ENCODE measurements around the gene JAZF1.

The JAZF1 gene

GRCh38 chr7:28174901-28175661 lies 5.5 kb downstream of the JAZF1 start:
- no peak for TF ChIP-seq CTCF (IDR thresholded peaks at IDR 0.05; ENCODE audit: low read depth, low read length)
- H3K4me3 ChIP-seq (ENCODE audit: low read depth, low read length): no peak overlapping the region

- no peak for TF ChIP-seq CTCF (IDR thresholded peaks at IDR 0.05; ENCODE audit: low read depth, low read length)
These were observed 6.2 kb downstream of the JAZF1 start for GRCh38 chr7:28174442-28174841.

GRCh38 chr7:28173531-28173930 lies 7.1 kb downstream of the JAZF1 start:
- no peak for TF ChIP-seq CTCF (IDR thresholded peaks at IDR 0.05; ENCODE audit: low read depth, low read length)
- no peak overlapping the region for H3K4me3 ChIP-seq (ENCODE audit: low read depth, low read length)

More at GRCh38 chr7:28174442-28174841, 6.2 kb downstream of the JAZF1 start:
- H3K4me3 ChIP-seq (ENCODE audit: low read depth, low read length): no peak overlapping the region

- no peak for TF ChIP-seq CTCF (IDR thresholded peaks at IDR 0.05; ENCODE audit: low read depth, low read length)
- H3K4me3 ChIP-seq (ENCODE audit: low read depth, low read length): no peak overlapping the region
These were observed 7.6 kb downstream of the JAZF1 start for GRCh38 chr7:28172958-28173357.

- TF ChIP-seq CTCF (IDR thresholded peaks at IDR 0.05; ENCODE audit: low read depth, low read length): no peak
- H3K4me3 ChIP-seq (ENCODE audit: low read depth, low read length): no peak overlapping the region
These were observed 9.9 kb downstream of the JAZF1 start for GRCh38 chr7:28170701-28171100.

GRCh38 chr7:28169230-28169629 lies 11.4 kb downstream of the JAZF1 start:
- TF ChIP-seq CTCF (IDR thresholded peaks at IDR 0.05; ENCODE audit: low read depth, low read length): no peak
- H3K4me3 ChIP-seq (ENCODE audit: low read depth, low read length): no peak overlapping the region

- no peak for TF ChIP-seq CTCF (IDR thresholded peaks at IDR 0.05; ENCODE audit: low read depth, low read length)
- no peak overlapping the region for H3K4me3 ChIP-seq (ENCODE audit: low read depth, low read length)
These were observed 12.0 kb downstream of the JAZF1 start for GRCh38 chr7:28168393-28169158.
